Measurements from ENCODE around the gene AHCYL2.
"Not testable (repeated sequence)": the region's sequence is repeated elsewhere in the genome, so short reads cannot be mapped to it uniquely, and the experiment has no call there.

Gene AHCYL2

DNA sequence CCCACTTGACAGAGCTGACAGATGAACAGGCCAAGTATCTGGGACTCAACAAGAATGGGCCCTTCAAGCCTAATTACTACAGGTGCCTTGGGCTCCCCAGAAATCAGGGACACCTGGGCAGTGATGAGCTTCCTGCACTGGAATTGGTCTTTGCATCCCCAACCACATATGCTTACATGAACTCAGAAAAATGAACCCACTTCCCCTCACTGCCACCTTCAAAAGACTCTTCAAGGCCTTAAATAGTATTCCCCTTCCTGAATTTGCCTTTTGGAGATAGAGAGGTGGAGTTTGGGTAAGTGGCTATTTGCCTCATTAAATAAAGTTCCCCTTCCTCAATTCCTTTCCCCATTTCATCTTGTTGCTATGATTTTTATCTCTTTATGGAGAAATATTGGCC, 201.7 kb downstream of the AHCYL2 start:
- DNase-seq (ENCODE audit: low read depth): no peak

DNA sequence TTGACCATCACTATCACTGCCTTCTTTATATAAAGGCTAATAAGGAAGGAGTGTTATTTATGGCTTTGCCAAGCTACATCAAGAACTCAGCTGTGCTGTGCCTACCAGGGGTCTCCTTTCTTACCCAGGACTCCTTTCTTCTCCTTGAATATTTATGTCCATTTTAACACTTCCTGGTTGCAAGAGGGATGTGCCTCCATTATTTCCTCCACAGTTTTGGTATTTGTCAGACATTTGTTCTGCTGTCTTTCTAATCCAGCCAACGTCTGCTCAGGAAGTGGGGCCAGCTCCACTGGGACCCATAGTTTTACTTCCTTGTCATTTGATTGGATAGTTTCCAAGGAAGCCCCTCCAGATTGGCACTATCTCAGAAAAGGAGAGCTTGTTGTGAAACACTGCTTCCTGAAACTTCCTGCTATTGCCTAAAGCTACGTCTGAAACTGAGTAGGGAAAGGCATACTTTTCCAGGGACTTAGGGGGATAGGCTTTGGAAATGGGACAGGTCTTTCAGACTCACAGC, 202.8 kb downstream of the AHCYL2 start:
- DNase-seq (ENCODE audit: low read depth): no peak

DNA sequence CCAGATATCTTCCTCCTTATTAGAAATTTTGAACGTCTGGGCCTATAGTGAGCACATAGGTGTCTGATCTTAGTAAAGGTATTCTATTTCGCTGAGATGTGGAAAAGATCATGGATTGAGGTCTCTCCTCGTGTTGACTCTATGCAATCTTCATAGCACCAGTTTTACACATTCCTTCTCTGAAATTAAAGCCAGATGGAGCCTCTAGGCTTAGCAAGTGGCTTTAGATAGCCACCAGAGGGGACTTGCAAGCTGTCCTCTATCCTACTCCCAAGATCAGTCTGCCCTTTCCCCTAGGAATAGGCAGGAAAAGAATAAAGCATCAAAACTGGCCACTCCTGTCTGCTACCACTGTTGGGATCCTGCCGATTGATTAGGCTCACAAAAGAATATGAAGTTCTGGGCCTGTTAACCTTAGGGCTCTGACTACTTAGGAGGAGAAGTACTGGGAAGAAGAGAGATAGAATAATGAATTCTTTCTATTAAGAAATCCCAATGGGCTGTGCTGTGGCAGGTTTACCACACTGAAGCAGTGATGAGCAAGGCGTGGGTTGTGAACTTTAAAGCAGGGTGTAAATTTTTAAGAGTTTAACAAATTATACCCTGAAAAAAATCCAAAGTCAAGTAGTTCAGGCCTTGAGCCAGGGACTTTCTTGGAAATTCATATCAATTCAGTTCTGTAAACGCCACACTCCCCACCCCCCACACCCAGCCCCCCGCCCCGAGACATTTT, 207.2 kb downstream of the AHCYL2 start:
- DNase-seq (ENCODE audit: low read depth): no peak

DNA sequence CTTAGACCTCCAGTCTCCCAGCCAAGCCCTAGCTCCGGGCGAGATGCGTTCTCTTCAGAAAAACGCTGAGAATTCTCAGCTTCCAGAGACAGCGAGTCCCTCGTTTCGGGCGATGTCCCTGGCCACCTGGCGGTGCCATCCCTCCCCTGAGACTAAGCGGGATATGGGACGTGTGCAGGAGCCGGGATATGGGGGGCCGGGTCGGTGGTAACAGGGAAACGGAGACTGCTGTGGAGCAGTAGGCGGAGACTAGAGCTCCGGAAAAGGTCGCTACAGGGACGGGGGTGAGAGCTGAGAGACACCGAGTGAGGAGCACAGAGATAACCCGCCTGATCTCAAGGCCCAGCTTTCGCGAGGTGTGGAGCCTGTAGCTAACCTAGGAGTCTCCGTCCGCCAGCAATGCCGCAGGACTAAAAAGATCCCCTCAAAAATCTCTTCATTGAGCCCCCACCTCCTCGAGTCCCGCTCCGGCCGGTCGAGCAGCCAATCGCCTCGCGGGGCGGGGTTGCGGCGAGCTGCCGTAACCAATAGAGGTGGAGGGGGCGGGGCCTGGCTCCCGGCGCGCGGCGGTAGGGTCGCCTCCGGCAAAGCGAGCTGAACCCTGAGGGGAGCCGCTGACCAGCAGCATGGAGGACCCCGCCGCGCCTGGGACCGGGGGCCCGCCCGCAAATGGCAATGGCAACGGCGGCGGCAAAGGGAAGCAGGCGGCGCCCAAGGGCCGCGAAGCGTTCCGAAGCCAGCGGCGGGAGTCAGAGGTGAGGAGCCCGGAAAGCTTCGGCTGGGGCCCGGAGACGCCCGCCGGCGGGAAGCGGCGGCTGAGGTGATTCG, 209.2 kb downstream of the AHCYL2 start, which contains the start of gene STRIP2:
Gene STRIP2, plus strand, starts transcription at position 586 of the 828 bp plus-strand sequence. Its CDS starts 41 bp downstream, at position 627.
- peak; percentile 82 for DNase-seq (ENCODE audit: low read depth)

DNA sequence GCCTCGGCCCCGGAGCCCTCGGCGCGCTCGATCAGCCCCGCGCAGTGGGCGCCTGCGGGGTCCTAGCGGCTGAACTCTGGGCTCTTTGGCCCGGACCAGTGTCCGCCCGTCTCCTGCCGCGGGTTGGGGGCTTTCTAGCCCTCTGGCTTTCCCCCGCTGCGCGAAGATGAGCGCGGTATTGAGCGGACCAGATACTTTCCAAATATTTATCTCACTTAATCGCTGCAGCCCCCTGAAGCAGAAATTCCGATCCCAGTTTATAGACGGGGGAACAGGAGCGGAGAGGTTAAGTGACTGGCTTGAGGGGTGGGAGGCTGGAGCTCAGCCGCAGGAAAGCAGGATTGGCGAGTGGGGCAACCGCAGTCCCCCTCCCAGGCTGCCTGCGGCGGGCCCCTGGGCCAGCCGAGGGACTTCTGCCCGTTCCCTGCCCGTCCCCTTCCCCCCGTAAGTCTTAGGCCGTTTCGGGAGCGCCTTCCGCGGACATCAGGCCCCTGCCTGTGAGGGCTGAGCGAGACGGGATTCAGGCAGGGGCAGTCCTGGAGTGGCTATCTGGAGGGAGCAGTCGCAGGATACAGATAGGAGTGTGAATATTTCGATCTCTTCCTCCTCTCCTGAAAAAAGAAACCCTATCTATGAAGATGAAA, 210.0 kb downstream of the AHCYL2 start:
- no peak for DNase-seq (ENCODE audit: low read depth)

DNA sequence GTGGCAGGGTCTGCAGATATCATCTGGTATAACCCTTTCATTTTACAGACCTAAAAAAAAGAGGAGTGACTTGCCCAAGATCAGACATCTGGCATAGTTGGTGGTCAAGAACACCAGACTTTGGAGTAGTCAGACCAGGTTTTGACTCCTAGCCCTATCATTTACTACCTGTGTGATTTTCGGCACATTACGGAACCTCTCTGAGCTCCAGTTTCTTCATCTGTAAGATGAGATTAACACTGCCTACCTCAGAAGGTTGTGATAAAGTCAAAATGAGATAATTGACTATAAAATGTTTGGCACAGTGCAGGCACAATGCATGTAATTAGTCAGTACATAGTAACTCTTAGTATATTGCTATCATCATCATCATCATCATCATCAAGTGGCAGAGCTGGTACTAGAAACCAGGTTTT, 210.6 kb downstream of the AHCYL2 start:
- no peak for DNase-seq (ENCODE audit: low read depth)

DNA sequence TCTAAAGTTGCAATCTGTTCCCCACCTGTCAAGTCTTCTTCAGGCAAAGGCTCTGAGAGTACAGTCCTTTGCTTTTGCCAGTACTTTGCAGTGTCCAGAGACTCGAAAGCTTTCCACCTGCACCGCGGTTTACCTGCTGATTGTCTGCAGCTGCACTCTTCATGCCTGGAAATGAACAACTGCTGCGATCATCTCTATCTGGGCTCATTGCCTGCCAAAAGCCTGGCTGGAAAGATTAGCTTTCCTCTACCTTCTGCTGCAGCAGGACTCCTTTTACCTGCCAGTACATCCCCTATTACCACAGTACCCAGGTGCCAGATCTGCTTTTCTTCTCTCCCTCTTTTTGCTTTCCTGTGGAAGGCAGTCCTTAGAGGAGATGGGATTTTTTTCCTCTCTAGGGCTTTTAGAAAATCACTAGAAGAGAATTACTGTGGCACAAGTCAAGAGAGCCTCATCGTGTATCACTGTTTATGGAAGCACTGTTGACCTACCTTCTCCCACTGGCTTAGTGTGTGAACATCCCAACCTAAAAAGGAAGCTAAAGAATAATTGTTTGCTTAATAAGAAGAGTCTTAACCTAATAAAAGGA, 211.6 kb downstream of the AHCYL2 start:
- DNase-seq (ENCODE audit: low read depth): no peak

DNA sequence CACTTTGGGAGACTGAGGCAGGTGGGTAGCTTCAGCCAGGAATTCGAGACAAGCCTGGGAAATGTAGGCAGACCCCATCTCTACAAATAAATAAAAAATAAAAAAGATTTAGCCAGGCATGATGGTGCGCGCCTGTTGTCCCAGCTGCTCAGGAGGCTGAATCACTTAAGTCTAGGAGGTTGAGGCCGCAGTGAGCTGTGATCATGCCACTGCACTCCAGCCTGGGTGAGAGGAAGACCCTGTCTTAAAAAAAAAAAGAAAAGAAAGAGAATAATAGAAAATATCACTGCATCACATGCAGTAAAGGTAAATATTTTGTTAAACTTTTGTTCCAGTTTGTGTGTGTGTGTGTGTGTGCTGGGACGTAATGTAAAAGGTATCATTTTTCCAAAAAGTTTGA, 212.4 kb downstream of the AHCYL2 start:
- DNase-seq (ENCODE audit: low read depth): no peak

DNA sequence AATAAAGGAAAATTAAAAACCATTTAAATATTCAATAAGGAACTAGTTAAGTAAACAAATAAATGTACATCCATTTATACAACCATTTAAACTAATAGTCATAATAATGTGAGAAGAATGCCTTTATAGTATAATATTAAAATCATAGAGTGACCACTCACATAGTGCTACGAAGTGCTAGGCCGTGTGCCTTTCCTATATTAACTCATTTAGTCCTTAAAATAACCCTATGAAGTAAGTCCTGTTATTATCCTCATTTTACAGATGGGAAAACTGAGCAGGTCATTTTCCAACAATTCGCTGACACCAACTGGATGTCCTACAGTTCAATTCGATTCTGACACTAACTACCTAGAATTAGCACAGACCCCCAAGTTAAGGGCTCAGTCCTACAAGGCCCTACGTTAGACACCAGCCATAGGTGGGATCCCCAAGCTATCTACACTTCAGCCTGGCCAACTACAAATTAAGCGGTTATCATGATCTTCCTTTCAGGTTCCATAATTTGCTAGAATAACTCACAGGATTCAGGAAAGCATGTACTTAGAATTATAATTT, 213.5 kb downstream of the AHCYL2 start:
- DNase-seq (ENCODE audit: low read depth): no peak

DNA sequence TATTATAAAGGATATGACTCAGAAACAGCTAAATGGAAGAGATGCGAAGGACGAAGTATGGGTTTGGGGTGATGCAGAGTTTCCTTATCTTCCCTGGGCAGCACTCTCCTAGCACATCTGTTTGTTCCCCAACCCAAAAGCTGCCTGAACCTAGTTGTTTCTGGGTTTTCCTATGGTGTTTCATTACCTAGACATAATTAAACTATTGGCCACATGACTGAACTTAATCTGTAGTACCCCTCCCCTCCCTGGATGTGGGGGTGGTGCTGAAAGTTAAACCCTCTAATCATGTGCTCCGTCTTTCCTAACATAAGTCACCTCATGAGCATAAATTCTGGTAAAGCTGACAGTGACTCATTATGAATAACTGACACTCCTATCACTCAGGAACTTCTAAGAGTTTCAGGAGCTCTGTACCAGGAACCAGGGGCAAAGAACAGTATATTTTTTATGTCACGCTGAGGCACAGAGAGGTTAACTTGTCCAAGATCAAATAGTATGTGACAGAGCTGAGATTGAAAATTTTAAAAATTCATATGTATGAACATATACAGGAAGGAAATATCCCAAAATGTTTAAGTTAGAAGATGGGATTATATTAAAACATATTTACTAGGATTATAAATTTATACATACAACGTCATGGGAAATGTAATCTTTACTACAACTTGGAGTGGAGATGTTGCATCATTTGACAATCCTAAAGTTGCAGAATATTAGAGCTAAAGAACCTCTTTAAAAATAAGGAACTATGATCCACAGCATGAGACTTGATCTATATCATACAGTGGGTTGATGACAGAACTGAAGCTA, 214.2 kb downstream of the AHCYL2 start:
- DNase-seq (ENCODE audit: low read depth): no peak

DNA sequence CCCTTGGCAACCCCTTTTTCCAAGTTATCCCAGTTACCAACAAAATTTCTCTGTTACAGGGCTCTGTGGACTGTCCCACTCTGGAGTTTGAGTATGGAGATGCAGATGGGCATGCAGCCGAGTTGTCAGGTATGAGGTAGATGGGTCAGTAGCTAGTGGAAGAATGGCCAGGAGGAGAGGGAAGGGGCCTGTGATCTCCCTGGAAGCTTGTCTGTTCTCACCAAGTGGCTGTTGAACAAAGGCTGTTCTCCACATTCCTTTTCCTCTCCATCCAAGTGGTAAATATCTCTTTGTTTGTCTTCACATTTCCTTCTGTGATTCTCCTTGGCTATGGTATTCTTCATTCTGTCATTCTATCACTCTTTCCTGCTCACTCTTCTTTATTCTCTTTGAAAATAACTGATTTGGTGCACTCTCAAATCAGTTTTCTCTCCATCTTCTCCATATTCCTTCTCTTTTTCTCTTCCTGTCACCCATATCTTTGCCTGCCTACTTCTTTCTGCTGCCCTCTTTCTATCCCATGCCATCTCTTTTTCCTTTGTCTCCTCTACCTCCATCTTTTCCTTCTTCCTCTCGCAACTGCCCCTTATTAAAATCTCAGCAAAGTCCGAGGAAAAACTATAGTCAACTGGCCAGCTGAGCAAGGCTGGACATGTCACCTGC, 215.3 kb downstream of the AHCYL2 start:
- DNase-seq (ENCODE audit: low read depth): no peak

DNA sequence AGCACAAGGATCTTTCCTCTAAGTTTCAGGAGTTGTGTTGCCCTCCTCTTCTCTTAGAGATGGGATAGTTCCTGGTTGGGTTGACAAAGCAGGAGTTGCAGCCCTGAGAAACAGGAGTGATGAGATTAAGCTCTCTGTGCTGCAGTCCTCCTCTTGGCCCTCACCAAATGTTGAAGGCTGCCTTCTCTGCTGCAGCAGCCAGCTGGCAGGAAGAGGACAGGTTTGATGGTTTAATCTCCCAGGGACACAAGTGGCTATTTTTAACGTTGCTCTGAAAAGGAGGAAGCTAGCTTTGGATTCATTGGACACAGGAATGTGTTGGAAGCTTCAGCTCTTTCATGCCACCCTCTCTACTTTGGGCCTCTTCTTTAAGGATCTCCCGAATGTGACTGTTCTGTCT, 218.8 kb downstream of the AHCYL2 start:
- no peak for DNase-seq (ENCODE audit: low read depth)

DNA sequence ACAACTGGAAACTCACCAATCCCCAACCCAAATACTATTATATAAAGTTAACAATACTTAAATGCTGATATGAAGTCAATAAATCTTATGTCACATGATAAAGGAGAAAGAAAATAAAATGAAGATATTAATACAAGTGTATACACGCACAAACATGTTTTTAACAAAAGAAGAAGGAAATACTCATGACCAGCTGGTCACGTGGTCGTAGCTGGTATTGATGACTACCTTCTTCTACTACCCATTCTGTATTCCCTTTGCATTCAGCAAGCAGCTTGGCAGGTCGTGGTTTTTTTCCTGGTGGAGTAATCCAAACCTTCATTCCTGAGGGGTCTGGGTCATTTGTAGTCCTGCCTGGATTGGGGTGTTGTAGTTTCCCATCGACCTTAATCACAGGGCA, 219.9 kb downstream of the AHCYL2 start:
- not testable (repeated sequence) for DNase-seq (ENCODE audit: low read depth)

DNA sequence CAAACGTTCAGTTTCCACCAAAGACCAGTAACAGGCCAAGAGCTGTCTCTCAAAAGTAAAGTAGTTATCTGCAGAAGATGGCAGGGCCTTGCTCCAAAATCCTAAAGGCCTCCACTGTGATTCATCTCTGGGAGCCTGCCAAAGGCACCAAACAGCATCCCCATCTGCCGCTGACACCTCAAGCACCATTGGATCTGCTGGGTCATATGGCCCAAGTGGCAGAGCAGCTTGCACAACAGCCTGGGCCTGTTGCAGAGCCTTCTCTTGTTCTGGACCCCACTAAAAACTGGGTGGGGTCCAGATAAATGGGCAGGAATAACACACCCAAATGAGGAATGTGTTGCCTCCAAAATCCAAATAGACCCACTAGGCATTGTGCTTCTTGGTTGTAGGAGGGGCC, 222.1 kb downstream of the AHCYL2 start:
- not testable (repeated sequence) for DNase-seq (ENCODE audit: low read depth)

DNA sequence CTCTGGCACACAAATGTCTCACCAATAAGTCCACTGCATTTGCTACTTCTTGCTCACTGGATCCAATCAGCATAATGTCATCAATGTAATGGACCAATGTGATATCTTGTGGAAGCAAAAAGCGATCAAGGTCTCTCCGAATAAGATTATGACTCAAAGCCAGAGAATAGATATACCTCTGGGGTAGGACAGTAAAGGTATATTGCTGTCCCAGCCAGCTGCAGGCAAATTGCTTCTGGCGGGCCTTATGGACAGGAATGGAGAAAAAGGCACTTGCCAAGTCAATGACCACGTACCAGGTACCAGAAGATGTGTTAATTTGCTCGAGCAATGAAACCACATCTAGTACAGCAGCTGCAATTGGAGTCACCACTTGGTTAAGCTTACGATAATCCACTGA, 222.6 kb downstream of the AHCYL2 start:
- DNase-seq (ENCODE audit: low read depth): not testable (repeated sequence)

DNA sequence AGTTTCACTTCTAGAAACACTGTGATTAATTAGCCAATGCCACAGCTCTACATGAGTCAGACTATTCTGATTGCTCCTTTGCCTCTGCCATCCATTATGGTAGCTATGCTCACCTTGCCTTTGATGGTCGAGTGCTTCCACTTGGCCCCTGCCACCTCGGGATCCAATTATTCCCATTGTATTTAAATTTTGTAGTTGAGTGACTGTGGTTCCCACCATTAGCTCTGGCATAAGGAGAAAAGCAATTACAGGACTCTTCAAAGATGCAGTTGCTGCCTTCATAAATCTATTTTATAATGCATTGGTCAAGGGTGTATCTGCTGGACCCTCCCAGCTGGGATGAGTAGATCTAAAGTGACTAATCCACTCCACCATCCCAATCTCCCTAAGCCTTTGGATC, 223.8 kb downstream of the AHCYL2 start:
- not testable (repeated sequence) for DNase-seq (ENCODE audit: low read depth)

DNA sequence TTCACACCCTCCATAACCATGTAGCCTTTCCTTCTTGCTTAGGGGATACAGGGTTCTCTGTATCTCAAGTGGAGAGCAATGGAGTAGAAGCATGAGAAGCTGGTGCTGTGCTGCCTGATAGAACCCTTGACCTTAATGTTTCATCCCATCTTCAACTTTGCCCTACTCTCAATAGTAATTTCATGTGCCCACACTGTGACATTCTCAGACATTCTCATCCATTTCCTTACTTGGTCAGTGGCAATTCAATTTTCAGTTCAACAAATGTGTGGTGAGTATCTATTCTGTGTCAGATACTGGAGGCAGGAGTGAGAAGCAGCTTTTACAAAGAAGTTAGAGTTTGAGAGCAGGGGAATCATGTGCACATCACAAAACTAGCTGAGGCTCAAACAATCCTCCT, 225.5 kb downstream of the AHCYL2 start:
- no peak for DNase-seq (ENCODE audit: low read depth)

DNA sequence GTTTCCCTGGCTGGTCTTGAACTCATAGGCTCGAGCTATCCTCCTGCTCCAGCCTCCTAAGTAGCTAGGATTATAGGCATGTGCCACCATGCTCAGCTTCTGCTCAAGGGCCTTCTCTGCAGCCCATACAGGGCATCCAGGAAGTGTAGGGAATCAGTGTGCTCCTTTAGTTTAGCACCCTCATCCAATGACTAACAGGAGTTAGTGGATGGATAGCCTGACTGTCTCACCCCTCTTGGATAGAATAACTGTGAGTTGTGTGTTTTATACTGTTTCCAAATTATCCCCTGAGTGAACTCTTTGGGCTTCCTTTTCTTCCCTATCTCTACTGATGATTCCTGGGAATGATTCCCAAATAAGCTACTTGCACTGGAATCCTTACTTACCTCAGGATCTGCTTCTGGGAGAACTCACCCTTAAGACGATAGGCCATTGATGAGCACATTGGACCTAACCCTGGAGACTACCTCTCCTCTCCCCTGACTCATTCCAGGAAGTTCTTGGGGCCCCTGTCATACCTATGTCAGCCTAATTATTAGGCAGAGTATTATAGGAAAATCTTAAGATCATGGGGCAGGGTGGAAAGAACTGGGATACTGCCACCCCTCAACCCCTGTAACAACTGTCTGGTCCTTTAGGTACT, 227.9 kb downstream of the AHCYL2 start:
- no peak for DNase-seq (ENCODE audit: low read depth)

DNA sequence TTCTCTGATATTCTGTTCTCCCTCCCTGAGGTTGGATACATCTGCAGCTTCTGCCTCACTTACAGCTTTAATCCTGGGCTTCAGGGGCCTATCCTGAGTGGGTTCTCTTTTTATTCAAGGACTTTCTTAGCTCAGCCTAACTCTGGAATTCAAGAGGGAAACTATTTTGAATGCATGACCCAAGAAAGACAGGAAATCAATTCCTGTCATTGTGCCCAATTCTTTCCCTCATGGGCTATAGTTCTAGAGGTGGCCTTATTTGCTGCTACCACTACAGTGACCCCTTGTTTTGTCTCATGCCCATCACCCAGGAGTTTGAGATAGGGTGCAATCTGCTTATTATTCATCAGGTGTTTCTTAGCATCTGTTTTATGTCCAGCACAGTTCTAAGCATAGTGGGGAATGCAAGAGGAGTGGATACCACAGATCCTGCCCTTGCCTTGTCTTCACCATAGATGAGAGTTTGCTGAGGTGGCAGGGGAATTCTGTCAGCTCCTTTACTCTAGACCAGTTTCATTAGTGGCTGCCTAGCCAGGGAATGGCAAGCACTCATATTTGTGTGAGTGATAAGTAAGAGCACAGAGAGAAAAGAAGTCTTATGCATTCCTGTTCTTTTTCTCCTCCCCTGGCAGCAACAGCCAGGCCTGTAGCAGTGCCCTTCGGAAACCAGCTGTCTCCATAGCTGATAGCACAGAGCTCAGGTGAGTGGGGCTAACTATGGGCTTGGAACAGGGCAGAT, 228.8 kb downstream of the AHCYL2 start:
- DNase-seq (ENCODE audit: low read depth): no peak
